NCI-H526 (cell line): Measurements from ENCODE around the gene NCOA5.
"Not testable (repeated sequence)": the region's sequence is repeated elsewhere in the genome, so short reads cannot be mapped to it uniquely, and the experiment has no call there.

Source experiments
- DNase-seq, 2 experiments: peaks; one replicate each; lab custom pipeline; 2025; lab: John Stamatoyannopoulos, UW

Gene NCOA5

GRCh38 chr20:46091622-46092535 lies 2.1 kb upstream of the NCOA5 start:
- not testable (repeated sequence) for DNase-seq

- peak; percentile 13 to 77 for DNase-seq
These were observed 670 bp downstream of the NCOA5 start for GRCh38 chr20:46089167-46089416.

GRCh38 chr20:46088409-46089166 lies 1.2 kb downstream of the NCOA5 start:
- DNase-seq: peak in 1 of 2 experiments; percentile 23

- no peak for DNase-seq
These were observed 2.6 kb downstream of the NCOA5 start for GRCh38 chr20:46087161-46087560.

GRCh38 chr20:46085179-46085851 lies 4.4 kb downstream of the NCOA5 start:
- no peak for DNase-seq

GRCh38 chr20:46084805-46085178 lies 5.0 kb downstream of the NCOA5 start:
- DNase-seq: no peak

- DNase-seq: no peak
These were observed 6.2 kb downstream of the NCOA5 start for GRCh38 chr20:46083531-46084061.

GRCh38 chr20:46083101-46083500 lies 6.7 kb downstream of the NCOA5 start:
- no peak for DNase-seq

- DNase-seq: no peak
These were observed 8.7 kb downstream of the NCOA5 start for GRCh38 chr20:46081074-46081473.

- no peak for DNase-seq
These were observed 10.8 kb downstream of the NCOA5 start for GRCh38 chr20:46078954-46079353.

GRCh38 chr20:46077642-46078305 lies 12.0 kb downstream of the NCOA5 start:
- DNase-seq: no peak

GRCh38 chr20:46076806-46077205 lies 13.0 kb downstream of the NCOA5 start:
- DNase-seq: no peak

GRCh38 chr20:46074006-46074405 lies 15.8 kb downstream of the NCOA5 start:
- no peak for DNase-seq

- no peak for DNase-seq
These were observed 16.3 kb downstream of the NCOA5 start for GRCh38 chr20:46073443-46073842.

- no peak for DNase-seq
These were observed 16.7 kb downstream of the NCOA5 start for GRCh38 chr20:46073024-46073423.

- no peak for DNase-seq
These were observed 18.2 kb downstream of the NCOA5 start for GRCh38 chr20:46071573-46071972.

GRCh38 chr20:46070215-46070900 lies 19.4 kb downstream of the NCOA5 start:
- DNase-seq: no peak

GRCh38 chr20:46065691-46066090 lies 24.1 kb downstream of the NCOA5 start:
- no peak for DNase-seq

- DNase-seq: no peak
These were observed 24.8 kb downstream of the NCOA5 start for GRCh38 chr20:46065006-46065405.

- no peak for DNase-seq
These were observed 26.1 kb downstream of the NCOA5 start for GRCh38 chr20:46063652-46064054.

GRCh38 chr20:46063151-46063550 lies 26.6 kb downstream of the NCOA5 start:
- DNase-seq: no peak
